Upper lobe of left lung (tissue), 4 donors: ENCODE measurements around the gene KHK.

Experiments
- POLR2AphosphoS5 ChIP-seq, 2 donors: sonication (generic); formaldehyde crosslinking; IDR thresholded peaks; one replicate each; pipeline ENCODE4 v1.5.1; 2017; ENCODE audit warnings: antibody characterized with exemption in 2 of 2
- TF ChIP-seq, protein P1 (sequence below), 6 experiments: fragments of 450-650 bp in 4 of 6; fragments of 200-600 bp in 2 of 6; sonication (generic) in 2 of 6; IDR thresholded peaks; one replicate each; pipeline ENCODE4 v1.5.1; 2016 to 2019; ENCODE audit warnings: antibody characterized with exemption in 6 of 6

DNA sequence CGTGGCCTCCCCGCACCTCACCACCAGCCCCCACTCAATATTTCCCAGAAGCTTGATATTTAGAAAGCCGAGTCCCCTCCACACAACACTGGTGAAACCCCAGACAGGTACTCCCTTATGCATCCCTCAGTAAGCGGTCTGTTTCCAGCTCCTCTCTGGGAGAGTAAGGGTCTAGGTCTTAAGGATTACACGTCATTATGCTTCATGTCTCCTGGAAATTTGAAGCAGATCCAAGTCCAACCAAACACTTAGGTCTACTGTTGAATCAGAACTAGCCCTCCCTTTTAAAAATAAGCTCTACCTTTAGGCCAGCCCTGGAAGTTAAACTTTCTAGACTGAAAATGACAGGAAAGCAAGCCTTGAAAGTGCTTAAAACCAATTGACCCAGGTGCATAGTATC is 13.7 kb upstream of the KHK start:
- TF ChIP-seq, protein P1, sequence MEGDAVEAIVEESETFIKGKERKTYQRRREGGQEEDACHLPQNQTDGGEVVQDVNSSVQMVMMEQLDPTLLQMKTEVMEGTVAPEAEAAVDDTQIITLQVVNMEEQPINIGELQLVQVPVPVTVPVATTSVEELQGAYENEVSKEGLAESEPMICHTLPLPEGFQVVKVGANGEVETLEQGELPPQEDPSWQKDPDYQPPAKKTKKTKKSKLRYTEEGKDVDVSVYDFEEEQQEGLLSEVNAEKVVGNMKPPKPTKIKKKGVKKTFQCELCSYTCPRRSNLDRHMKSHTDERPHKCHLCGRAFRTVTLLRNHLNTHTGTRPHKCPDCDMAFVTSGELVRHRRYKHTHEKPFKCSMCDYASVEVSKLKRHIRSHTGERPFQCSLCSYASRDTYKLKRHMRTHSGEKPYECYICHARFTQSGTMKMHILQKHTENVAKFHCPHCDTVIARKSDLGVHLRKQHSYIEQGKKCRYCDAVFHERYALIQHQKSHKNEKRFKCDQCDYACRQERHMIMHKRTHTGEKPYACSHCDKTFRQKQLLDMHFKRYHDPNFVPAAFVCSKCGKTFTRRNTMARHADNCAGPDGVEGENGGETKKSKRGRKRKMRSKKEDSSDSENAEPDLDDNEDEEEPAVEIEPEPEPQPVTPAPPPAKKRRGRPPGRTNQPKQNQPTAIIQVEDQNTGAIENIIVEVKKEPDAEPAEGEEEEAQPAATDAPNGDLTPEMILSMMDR (IDR thresholded peaks at IDR 0.05): no peak
- TF ChIP-seq POLR2AphosphoS5 (IDR thresholded peaks at IDR 0.05): no peak
